Common myeloid progenitor, CD34-positive (primary cell): ENCODE data around the gene GSTP1.

Experiments used
- CTCF ChIA-PET: fragments of 350-600 bp; sonication (Branson Sonifier 250); formaldehyde crosslinking; loops from one replicate; lab custom pipeline; 2021; ENCODE audit warnings: antibody characterized with exemption; lab: Charles Lee
- POLR2A ChIA-PET: fragments of 350-600 bp; sonication (Branson Sonifier 250); formaldehyde crosslinking; loops from one replicate; lab custom pipeline; 2021; ENCODE audit warnings: antibody characterized with exemption; lab: Charles Lee
- DNase-seq, 3 donors: peaks; one replicate each; pipeline versions ENCODE4 v3.0.0 to v3.0.0-alpha.2; 2013
- H3K27ac ChIP-seq, 2 experiments: 1 replicate in 1 of 2; 2 replicates in 1 of 2; pipeline ENCODE4 v1.7.0; 2013; ENCODE audit warnings: inconsistent platforms in 2 of 2, low read length in 2 of 2, mild to moderate bottlenecking in 2 of 2, low read depth in 1 of 2, moderate library complexity in 1 of 2; ENCODE audit not compliant: severe bottlenecking in 2 of 2, insufficient read depth in 1 of 2, poor library complexity in 1 of 2
- H3K27me3 ChIP-seq, 5 experiments: replicated peaks in 2 of 5; 1 replicate in 3 of 5; 2 replicates in 2 of 5; pipeline versions ENCODE4 v1.6.1 to v1.7.0; 2013; ENCODE audit warnings: low read length in 4 of 5, mild to moderate bottlenecking in 2 of 5, moderate library complexity in 2 of 5, inconsistent platforms in 1 of 5; ENCODE audit not compliant: insufficient read depth in 5 of 5, control insufficient read depth in 4 of 5
- H3K36me3 ChIP-seq, 4 experiments: 1 replicate in 2 of 4; 2 replicates in 2 of 4; pipeline versions ENCODE4 v1.6.1 to v1.7.0; 2013; ENCODE audit warnings: low read length in 3 of 4, control low read depth in 1 of 4, mild to moderate bottlenecking in 1 of 4; ENCODE audit not compliant: control insufficient read depth in 4 of 4, insufficient read depth in 4 of 4
- H3K4me1 ChIP-seq, 4 experiments: 1 replicate in 3 of 4; 2 replicates in 1 of 4; pipeline versions ENCODE4 v1.6.1 to v1.7.1; 2013; ENCODE audit warnings: low read length in 3 of 4, mild to moderate bottlenecking in 3 of 4, control low read depth in 1 of 4, inconsistent platforms in 1 of 4, moderate library complexity in 1 of 4; ENCODE audit not compliant: control insufficient read depth in 4 of 4, insufficient read depth in 4 of 4; ENCODE audit errors: control extremely low read depth in 1 of 4
- H3K4me3 ChIP-seq, 7 experiments: 1 replicate in 4 of 7; 2 replicates in 3 of 7; pipeline versions ENCODE4 v1.5.1 to v1.7.0; 2013; ENCODE audit warnings: mild to moderate bottlenecking in 7 of 7, low read length in 6 of 7, moderate library complexity in 6 of 7, inconsistent platforms in 2 of 7, low read depth in 2 of 7, control low read depth in 1 of 7; ENCODE audit not compliant: insufficient read depth in 4 of 7, control insufficient read depth in 1 of 7; ENCODE audit errors: extremely low read depth in 1 of 7
- H3K9me3 ChIP-seq, 5 experiments: 1 replicate in 4 of 5; 2 replicates in 1 of 5; pipeline versions ENCODE4 v1.6.1 to v1.7.1; 2013; ENCODE audit warnings: low read length in 4 of 5, mild to moderate bottlenecking in 2 of 5, inconsistent platforms in 1 of 5, low read depth in 1 of 5, moderate library complexity in 1 of 5; ENCODE audit not compliant: control insufficient read depth in 4 of 5, insufficient read depth in 2 of 5; ENCODE audit errors: control extremely low read depth in 1 of 5
- WGBS: methylation state at CpG from one replicate; pipeline ENCODE4 v1.1.5; 2013; ENCODE audit not compliant: insufficient coverage; 5-methylcytosine and 5-hydroxymethylcytosine counted together

The GSTP1 gene

DNA sequence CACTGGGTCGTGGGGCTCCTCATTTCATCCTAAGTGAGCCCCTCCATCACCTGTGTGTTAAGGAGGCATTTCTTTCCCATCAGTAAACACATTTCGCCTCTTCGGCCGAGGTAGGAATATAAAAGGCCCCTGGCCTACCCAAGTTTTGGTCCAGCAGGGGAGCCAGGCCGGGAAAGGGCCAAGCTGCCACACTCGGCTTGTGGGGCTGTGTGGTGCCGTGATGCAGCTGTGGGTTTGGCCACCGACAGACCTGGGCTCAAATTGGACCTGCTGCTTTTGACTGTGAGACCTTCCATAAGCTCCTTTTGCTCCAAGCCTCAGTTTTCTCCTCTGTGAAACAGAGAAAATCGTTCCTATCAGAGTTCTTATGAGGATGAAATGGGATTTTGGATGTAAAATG is 23.9 kb downstream of the GSTP1 start:
- ChIA-PET CTCF (interaction anchor here (0.8 to 2.4 kb wide), 5 partner anchors 25 to 39 kb away, joined by 3 to 9 read pairs (median 4); partner anchors contain the start of gene GSTP1), POLR2A (no interaction called here)
- H3K36me3 ChIP-seq = peaks cover 2 to 45% (median 25%) of the 10 kb centered on the region in 4 experiments
- H3K27me3 ChIP-seq = no peaks in the 10 kb centered on the region
- H3K9me3 ChIP-seq = no peaks in the 10 kb centered on the region
- WGBS = 63% methylated on average over 6 of the region's 9 CpGs
- H3K27ac ChIP-seq = peak overlapping the region; percentile 55 to 85
- DNase-seq = no peak
- H3K4me3 ChIP-seq = peak overlapping the region; percentile 87 to 98 (median 90)
- peaks cover 2 to 33% (median 17%) of the 10 kb centered on the region in 4 experiments for H3K4me1 ChIP-seq

DNA sequence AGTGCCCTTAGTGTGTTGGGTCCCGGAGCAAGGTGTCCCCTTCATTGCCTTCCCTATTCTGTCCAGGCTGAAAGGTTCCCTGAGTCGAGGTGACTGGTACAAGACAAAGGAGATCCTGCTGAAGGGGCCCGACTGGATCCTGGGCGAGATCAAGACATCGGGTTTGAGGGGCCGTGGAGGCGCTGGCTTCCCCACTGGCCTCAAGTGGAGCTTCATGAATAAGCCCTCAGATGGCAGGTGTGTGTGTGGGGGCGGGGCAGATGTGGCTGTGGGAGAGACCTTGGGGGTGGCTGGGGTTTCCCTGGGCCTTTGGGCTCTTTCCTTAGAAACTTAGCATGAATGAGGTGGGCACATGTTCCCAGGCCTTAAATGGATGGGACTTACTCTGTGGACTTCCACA is 24.9 kb downstream of the GSTP1 start:
- peak overlapping the region in 1 of 2 experiments; percentile 14 for H3K27ac ChIP-seq
- peaks cover 2 to 52% (median 31%) of the 10 kb centered on the region in 4 experiments for H3K36me3 ChIP-seq
- no peak for DNase-seq
- H3K9me3 ChIP-seq = no peaks in the 10 kb centered on the region
- ChIA-PET POLR2A (no interaction called here), CTCF (interaction anchor here (0.8 to 2.4 kb wide), 5 partner anchors 11 to 38 kb away, joined by 3 to 9 read pairs (median 4); partner anchors contain the start of gene NUDT8)
- 98% methylated on average over 7 of the region's 8 CpGs for WGBS
- no peaks in the 10 kb centered on the region for H3K27me3 ChIP-seq
- peaks cover 2 to 36% (median 17%) of the 10 kb centered on the region in 4 experiments for H3K4me1 ChIP-seq
- no peak overlapping the region for H3K4me3 ChIP-seq

DNA sequence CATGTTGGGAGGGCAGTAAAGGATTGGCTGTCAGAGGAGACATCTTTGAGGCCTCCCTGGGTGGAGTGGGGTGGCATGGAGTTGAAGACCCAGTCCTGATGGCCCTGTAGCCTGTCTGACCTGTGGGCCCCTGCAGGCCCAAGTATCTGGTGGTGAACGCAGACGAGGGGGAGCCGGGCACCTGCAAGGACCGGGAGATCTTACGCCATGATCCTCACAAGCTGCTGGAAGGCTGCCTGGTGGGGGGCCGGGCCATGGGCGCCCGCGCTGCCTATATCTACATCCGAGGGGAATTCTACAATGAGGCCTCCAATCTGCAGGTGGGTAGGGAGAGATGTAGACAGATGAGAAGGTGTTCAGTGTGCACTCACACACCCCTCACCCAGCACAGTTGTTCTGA is 25.7 kb downstream of the GSTP1 start:
- Histone ChIP-seq H3K9me3 (no peaks in the 10 kb centered on the region), H3K4me1 (peaks cover 2 to 42% (median 26%) of the 10 kb centered on the region in 4 experiments), H3K4me3 (no peak overlapping the region), H3K27ac (no peak overlapping the region), H3K27me3 (no peaks in the 10 kb centered on the region), H3K36me3 (peaks cover 2 to 52% (median 31%) of the 10 kb centered on the region in 4 experiments)
- no peak for DNase-seq
- WGBS = 99% methylated on average over 8 of the region's 10 CpGs
- ChIA-PET POLR2A (no interaction called here), CTCF (interaction anchor here (0.9 to 2.4 kb wide), 5 partner anchors 10 to 37 kb away, joined by 3 to 9 read pairs (median 4); no protein-coding TSS in a partner anchor)

DNA sequence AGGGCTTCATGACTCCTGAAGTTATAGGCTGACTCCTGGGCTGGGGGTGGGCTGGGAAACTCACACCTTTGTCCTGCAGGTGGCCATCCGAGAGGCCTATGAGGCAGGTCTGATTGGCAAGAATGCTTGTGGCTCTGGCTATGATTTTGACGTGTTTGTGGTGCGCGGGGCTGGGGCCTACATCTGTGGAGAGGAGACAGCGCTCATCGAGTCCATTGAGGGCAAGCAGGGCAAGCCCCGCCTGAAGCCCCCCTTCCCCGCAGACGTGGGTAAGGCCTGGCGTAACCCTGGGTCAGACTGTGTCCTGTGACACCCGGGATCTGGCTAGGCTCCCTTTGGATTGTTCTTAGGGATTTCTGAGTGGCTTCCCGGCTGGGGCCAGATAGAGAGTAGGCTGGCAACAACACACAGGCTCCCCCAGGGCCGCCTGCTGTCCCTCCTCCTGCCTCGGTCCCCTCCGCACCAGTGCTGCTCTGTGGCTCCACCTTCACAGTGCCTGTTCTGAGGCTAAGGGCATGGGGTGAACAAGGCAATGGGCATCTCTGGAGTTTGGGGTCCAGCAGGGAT is 26.8 kb downstream of the GSTP1 start:
- H3K27me3 ChIP-seq = no peaks in the 10 kb centered on the region
- H3K4me3 ChIP-seq = no peak overlapping the region
- peaks cover 2 to 50% (median 36%) of the 10 kb centered on the region in 4 experiments for H3K4me1 ChIP-seq
- ChIA-PET POLR2A (no interaction called here), CTCF (interaction anchor here (1.0 to 1.6 kb wide), 2 partner anchors 26 to 38 kb away, joined by 3 read pairs; no protein-coding TSS in a partner anchor)
- 96% methylated on average over 15 of the region's 15 CpGs for WGBS
- H3K9me3 ChIP-seq = no peaks in the 10 kb centered on the region
- H3K27ac ChIP-seq = no peak overlapping the region
- peaks cover 2 to 52% (median 31%) of the 10 kb centered on the region in 4 experiments for H3K36me3 ChIP-seq
- DNase-seq = no peak

DNA sequence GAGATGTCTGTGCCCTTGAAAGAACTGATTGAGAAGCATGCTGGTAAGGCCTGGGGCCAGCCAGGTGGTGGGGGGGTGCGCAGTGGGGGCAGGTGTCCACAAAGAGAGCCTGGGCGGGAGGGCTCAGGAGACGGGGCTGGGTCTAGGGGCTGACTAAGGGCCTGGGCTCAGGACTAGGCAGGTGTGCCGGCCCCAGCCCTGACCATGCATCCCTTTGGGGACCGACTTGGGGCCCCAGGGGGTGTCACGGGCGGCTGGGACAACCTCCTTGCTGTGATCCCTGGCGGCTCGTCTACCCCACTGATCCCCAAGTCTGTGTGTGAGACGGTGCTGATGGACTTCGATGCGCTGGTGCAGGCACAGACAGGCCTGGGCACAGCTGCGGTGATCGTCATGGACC is 27.6 kb downstream of the GSTP1 start:
- H3K4me1 ChIP-seq = peaks cover 2 to 49% (median 42%) of the 10 kb centered on the region in 4 experiments
- H3K4me3 ChIP-seq = no peak overlapping the region
- POLR2A ChIA-PET = no interaction called here
- no peak overlapping the region for H3K27ac ChIP-seq
- no peaks in the 10 kb centered on the region for H3K27me3 ChIP-seq
- no peaks in the 10 kb centered on the region for H3K9me3 ChIP-seq
- DNase-seq = no peak
- CTCF ChIA-PET = no interaction called here
- 100% methylated on average over 14 of the region's 14 CpGs for WGBS
- peaks cover 2 to 52% (median 31%) of the 10 kb centered on the region in 4 experiments for H3K36me3 ChIP-seq

DNA sequence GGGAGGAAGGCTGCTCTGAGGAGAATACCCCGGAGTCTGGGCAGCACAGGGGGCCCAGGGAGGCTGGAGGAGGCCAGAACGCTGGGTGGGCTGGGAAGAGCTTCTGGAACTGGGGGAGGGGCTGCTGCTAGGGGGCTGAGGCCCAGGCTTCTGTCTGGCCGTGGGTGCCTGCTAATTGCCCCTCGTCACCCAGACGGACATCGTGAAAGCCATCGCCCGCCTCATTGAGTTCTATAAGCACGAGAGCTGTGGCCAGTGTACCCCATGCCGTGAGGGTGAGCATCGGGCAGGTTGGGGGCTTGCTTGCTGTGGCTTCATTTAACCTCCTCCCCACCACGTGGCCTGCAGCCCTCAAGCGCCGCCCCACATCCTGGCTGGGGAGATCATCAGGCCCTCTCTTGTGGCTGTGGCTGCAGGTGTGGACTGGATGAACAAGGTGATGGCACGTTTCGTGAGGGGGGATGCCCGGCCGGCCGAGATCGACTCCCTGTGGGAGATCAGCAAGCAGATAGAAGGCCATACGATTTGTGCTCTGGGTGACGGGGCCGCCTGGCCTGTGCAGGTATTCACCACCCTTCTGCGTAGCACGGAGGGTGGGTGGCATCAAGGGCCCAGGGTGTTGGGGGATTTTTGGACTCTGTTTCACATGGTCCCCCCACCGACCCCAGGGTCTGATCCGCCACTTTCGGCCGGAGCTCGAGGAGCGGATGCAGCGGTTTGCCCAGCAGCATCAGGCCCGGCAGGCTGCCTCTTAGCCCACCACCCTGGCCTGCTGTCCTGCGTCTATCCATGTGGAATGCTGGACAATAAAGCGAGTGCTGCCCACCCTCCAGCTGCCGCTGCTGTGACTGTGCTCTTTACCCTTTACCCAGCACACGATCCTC is 28.3 kb downstream of the GSTP1 start:
- Histone ChIP-seq H3K4me1 (peaks cover 2 to 45% (median 42%) of the 10 kb centered on the region in 4 experiments), H3K27ac (no peak overlapping the region), H3K27me3 (no peaks in the 10 kb centered on the region), H3K4me3 (no peak overlapping the region), H3K36me3 (peaks cover 2 to 52% (median 31%) of the 10 kb centered on the region in 4 experiments), H3K9me3 (no peaks in the 10 kb centered on the region)
- DNase-seq = no peak
- CTCF ChIA-PET = interaction anchor here (1.2 to 8.7 kb wide), 2 partner anchors 18 to 22 kb away, joined by 4 to 81 read pairs; partner anchors contain the start of gene NUDT8
- 98% methylated on average over 36 of the region's 37 CpGs for WGBS
- POLR2A ChIA-PET = no interaction called here
